M059J (cell line): ENCODE results near the gene PELI3. TPM values are rescaled to one million over a fixed set of nuclear protein-coding genes. Genes with fewer than 3 reads are reported as not detected.
"Not testable (repeated sequence)": the region's sequence is repeated elsewhere in the genome, so short reads cannot be mapped to it uniquely, and the experiment has no call there.

Experiments used
- DNase-seq: peaks from one replicate; pipeline ENCODE4 v3.0.0-alpha.2; 2012; ENCODE audit warnings: low read depth
- total RNA-seq: library from RNA; depleted of rRNA; stranded (reverse); fragments of >200 nt; shearing (Covaris generic); gene quantifications from 2 replicates; pipeline ENCODE4 v1.2.3, GENCODE V29; 2014; rRNA removed

The PELI3 gene
- 8.7 and 11.9 TPM in 2 replicates for total RNA-seq

- DNase-seq, result peak; percentile 80
Measured at GRCh38 chr11:66466225-66467033, at the start of gene PELI3. PELI3 (plus strand) TSS chr11:66466905; CDS start chr11:66468129, 1,224 bp downstream.

GRCh38 chr11:66417000-66417399 lies 49.7 kb upstream of the PELI3 start:
- no peak for DNase-seq

GRCh38 chr11:66418168-66418985 lies 48.3 kb upstream of the PELI3 start:
- peak; percentile 94 for DNase-seq

- no peak for DNase-seq
Measured at GRCh38 chr11:66418986-66419308, 47.8 kb upstream of the PELI3 start.

GRCh38 chr11:66419825-66420224 lies 46.9 kb upstream of the PELI3 start:
- no peak for DNase-seq

- no peak for DNase-seq
Measured at GRCh38 chr11:66420671-66421476, 45.8 kb upstream of the PELI3 start, which contains the start of gene NPAS4. NPAS4 (plus strand) TSS chr11:66421035; CDS start chr11:66421180, 145 bp downstream.

GRCh38 chr11:66421492-66422205 lies 45.1 kb upstream of the PELI3 start:
- peak; percentile 75 for DNase-seq

- no peak for DNase-seq
Measured at GRCh38 chr11:66426314-66426713, 40.4 kb upstream of the PELI3 start.

GRCh38 chr11:66428933-66429332 lies 37.8 kb upstream of the PELI3 start:
- no peak for DNase-seq

- peak; percentile 69 for DNase-seq
Measured at GRCh38 chr11:66429983-66430602, 36.6 kb upstream of the PELI3 start.

- not testable (repeated sequence) for DNase-seq
Measured at GRCh38 chr11:66431287-66431686, 35.4 kb upstream of the PELI3 start.

GRCh38 chr11:66431871-66432329 lies 34.8 kb upstream of the PELI3 start:
- DNase-seq, result not testable (repeated sequence)

GRCh38 chr11:66432597-66432996 lies 34.1 kb upstream of the PELI3 start:
- no peak for DNase-seq

- no peak for DNase-seq
Measured at GRCh38 chr11:66437979-66438503, 28.7 kb upstream of the PELI3 start.

- DNase-seq, result peak; percentile 93
Measured at GRCh38 chr11:66438504-66439466, 27.9 kb upstream of the PELI3 start, which contains the start of gene MRPL11. MRPL11 (minus strand) TSS chr11:66438848; CDS start chr11:66438754, 94 bp downstream.

GRCh38 chr11:66440101-66440939 lies 26.4 kb upstream of the PELI3 start:
- not testable (repeated sequence) for DNase-seq

- not testable (repeated sequence) for DNase-seq
Measured at GRCh38 chr11:66440940-66441282, 25.8 kb upstream of the PELI3 start.

GRCh38 chr11:66443602-66444001 lies 23.1 kb upstream of the PELI3 start:
- DNase-seq, result peak; percentile 95
